Measurements from ENCODE around the gene PAPPA2.

PAPPA2 gene

GRCh38 chr1:176811511-176812288 is 348.7 kb downstream of the PAPPA2 start:
- no peak overlapping the region for H3K4me3 ChIP-seq (replicated peaks; ENCODE audit: low read depth, low read length)
- no peak for TF ChIP-seq CTCF (IDR thresholded peaks at IDR 0.05; ENCODE audit: low read depth, low read length, missing control alignments)
- DNase-seq (ENCODE audit: extremely low read depth, low read depth) = no peak

GRCh38 chr1:176815621-176816020 is 352.6 kb downstream of the PAPPA2 start:
- DNase-seq (ENCODE audit: extremely low read depth, low read depth) = no peak
- no peak overlapping the region for H3K4me3 ChIP-seq (replicated peaks; ENCODE audit: low read depth, low read length)
- TF ChIP-seq CTCF (IDR thresholded peaks at IDR 0.05; ENCODE audit: low read depth, low read length, missing control alignments) = no peak

- H3K4me3 ChIP-seq (replicated peaks; ENCODE audit: low read depth, low read length) = no peak overlapping the region
- TF ChIP-seq CTCF (IDR thresholded peaks at IDR 0.05; ENCODE audit: low read depth, low read length, missing control alignments) = no peak
- no peak for DNase-seq (ENCODE audit: extremely low read depth, low read depth)
These were observed 353.3 kb downstream of the PAPPA2 start for GRCh38 chr1:176816232-176816631.

- DNase-seq (ENCODE audit: extremely low read depth, low read depth) = no peak
- TF ChIP-seq CTCF (IDR thresholded peaks at IDR 0.05; ENCODE audit: low read depth, low read length, missing control alignments) = no peak
- H3K4me3 ChIP-seq (replicated peaks; ENCODE audit: low read depth, low read length) = no peak overlapping the region
These were observed 357.5 kb downstream of the PAPPA2 start for GRCh38 chr1:176820391-176821031.

DNA sequence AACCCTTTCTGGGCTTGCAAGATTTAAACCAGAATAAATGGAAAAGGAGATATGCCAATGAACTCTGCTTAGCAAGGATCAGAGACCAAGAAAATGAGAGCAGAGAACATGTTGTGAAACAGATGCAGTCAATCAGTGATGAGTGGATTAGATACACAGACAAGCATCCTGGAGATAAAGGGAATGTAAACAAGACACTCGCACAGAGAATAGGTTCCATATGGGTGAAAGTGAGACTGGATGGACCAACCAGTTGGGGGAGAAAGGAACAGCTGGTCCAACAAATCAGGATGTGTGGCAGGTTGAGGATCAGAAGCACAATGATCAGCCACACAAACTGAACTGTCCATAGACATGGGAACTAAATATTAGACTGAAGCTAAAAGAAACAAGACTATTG is 363.3 kb downstream of the PAPPA2 start:
- no peak for TF ChIP-seq CTCF (IDR thresholded peaks at IDR 0.05; ENCODE audit: low read depth, low read length, missing control alignments)
- H3K4me3 ChIP-seq (replicated peaks; ENCODE audit: low read depth, low read length) = no peak overlapping the region
- no peak for DNase-seq (ENCODE audit: extremely low read depth, low read depth)

- TF ChIP-seq CTCF (IDR thresholded peaks at IDR 0.05; ENCODE audit: low read depth, low read length, missing control alignments) = no peak
- no peak for DNase-seq (ENCODE audit: extremely low read depth, low read depth)
- no peak overlapping the region for H3K4me3 ChIP-seq (replicated peaks; ENCODE audit: low read depth, low read length)
These were observed 366.3 kb downstream of the PAPPA2 start for GRCh38 chr1:176829261-176829660.

All from HFF-Myc (cell line).